ENCODE results near the gene COL5A1.

The COL5A1 gene

GRCh38 chr9:134886413-134886913 lies 244.9 kb downstream of the COL5A1 start:
- no peak for DNase-seq

- DNase-seq, result no peak
Measured at GRCh38 chr9:134887219-134887618, 245.6 kb downstream of the COL5A1 start.

DNA sequence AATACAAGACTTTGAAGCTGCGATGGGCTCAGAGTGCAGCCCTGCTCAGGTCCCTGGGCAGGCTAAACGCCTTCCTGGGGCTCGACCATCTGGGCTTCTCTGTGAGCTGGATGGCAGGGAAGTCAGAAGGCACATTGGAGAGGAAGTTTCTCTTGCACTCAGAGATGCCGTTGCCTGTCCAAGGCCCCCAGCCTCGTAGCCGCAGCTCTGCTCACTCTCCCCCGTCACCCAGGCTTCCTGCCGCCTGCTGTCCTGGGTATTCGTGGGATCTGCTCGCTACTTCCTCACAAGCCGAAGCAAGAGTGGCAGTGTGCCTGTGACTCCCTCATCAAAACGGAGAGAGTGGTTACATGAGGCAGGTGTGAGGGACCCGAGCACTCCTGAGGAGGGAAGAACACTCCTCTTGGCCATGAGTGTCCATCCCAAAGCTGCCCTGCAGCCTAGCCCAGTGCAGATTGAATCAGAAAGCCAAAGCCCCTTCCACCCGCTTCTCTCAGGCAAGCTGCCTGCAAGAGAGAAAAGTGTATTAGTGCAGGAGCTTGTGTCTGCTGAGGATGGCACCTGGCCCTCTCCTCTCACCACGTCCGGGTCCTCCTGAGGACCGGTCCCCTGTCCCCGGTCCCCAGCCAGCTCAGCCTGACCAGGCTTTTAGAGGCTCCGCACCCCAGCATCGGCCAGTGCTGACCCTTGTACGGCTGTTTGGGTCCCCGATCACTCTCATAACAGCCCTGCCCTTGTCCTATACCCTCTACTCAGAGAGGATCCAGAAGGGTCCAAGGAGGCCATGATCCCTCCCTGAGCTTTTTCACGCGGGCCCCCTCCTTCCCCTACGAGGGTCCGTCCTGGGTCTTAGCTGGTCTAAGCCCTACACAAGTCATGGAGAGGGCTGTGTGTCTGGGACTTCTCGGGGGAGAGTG lies 246.3 kb downstream of the COL5A1 start:
- DNase-seq, result no peak

GRCh38 chr9:134888603-134889190 lies 247.1 kb downstream of the COL5A1 start:
- no peak for DNase-seq

DNA sequence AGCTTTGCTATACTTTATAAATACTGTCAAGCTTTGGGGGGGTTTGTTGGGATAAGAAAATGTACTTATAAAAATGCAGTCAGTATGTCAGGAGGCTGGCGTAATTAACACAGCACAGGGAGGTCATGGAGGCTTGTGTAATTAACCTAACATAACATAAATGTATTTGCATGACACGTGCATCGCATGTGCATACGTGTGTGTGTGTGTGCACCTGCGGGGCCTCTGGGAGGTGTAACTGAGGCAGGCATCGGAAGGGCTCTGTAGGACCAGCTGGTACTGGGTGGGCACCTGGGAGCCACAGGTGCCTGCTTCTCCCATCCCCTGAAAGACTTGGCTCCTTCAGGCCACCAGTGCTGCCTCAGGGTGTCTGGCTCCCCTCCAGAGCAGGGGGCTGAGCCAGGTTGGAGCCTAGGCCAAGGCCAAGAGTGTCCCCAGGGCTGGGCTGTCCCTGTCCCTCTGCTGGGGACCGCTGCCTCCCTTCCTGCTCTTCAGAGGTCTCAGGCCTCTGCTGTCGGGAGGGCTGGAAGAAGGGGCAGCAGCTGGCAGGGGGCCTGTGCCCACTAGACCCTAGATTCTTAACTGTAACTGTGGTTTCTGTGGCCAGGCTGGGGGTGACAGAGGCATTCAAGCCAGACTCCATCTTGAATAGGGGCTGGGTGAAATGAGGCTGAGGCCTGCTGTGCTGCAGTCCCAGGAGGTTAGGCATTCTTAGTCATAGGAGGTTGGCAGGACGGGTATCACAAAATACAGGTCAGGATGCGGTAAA lies 248.0 kb downstream of the COL5A1 start:
- no peak for DNase-seq

DNA sequence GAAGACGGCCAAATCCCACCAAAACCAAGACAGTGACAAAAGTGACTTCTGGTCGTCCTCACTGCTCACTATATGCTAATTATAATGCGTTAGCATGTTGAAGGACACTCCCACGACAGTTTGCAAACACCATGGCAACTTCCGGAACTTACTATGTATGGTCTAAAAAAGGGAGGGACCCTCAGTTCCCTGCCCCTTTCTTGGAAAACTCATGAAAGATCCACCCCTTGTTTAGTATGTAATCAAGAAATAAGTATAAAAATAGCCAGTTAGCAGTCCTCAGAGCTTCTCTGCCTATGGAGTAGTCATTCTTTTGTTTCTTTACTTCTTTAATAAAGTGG lies 248.5 kb downstream of the COL5A1 start:
- DNase-seq, result no peak

GRCh38 chr9:134891053-134891452 lies 249.4 kb downstream of the COL5A1 start:
- DNase-seq, result no peak

DNA sequence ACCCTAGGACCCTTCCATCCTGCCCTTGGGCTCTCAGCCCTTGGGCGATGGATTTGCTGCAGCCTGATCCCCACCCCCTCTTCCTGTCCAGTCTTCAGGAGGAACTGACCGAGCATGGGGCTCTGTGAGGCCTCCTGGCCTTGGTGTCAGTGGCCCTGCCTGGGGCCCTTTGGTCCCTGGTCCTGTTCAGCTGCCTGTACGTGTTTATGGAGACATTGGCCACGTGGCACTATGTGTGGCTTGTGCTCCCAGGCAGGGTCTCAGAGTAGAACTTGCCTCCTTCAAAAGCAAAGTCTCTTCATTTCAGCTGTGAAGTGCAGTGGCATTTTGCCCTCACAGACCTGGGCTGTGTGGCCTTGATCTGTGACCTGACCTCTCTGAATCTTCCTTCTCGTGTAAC lies 250.1 kb downstream of the COL5A1 start:
- no peak for DNase-seq

DNA sequence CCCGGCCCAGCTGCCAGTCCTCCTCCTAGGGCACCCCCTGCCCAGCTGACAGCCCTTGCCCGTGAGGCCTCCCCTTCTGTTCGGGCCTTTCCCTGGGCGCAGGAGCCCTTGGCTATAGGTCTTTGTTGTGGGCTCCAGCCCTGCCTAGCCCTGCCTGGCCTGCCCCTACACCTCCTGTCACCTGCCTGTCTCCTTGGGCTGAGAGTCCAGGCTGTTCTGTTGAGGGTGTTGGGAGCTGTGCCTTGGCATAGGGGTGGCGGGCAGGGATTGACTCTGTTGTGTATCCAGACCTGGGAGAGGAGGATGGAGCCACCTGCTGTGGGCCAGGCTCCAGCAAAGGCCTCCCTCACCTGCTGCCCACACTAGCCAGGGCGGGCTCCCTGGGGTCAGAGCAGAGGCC lies 250.6 kb downstream of the COL5A1 start:
- DNase-seq, result no peak

GRCh38 chr9:134892820-134893420 lies 251.3 kb downstream of the COL5A1 start:
- DNase-seq, result no peak
